K562 (cell line): ENCODE results near the gene IL13. TPM values are rescaled to one million over a fixed set of nuclear protein-coding genes. Genes with fewer than 3 reads are reported as not detected.

Experiments
- polyA plus RNA-seq, 8 experiments: library from polyadenylated mRNA; depleted of rRNA in 4 of 8; stranded (reverse) in 5 of 8; unstranded in 3 of 8; fragments of >200 nt; fragmentation: Nextera tagmentation in 2 of 8; fragmentation: Illumina TruSeq in 1 of 8; extraction: Ambion mirVana in 2 of 8; extraction: Trizol in 1 of 8; gene quantifications; 2 replicates each; pipeline versions ENCODE4 v1.2.1 to v1.2.3, GENCODE V29; 2011 to 2014; ENCODE audit warnings: inconsistent platforms in 1 of 8, missing spikeins in 1 of 8
- total RNA-seq, 7 experiments: library from RNA; depleted of rRNA in 6 of 7; stranded (reverse); fragments of >200 nt in 6 of 7; fragmentation: Illumina TruSeq in 2 of 7; extraction: Trizol in 2 of 7; gene quantifications; 2 replicates each; pipeline versions ENCODE4 v1.2.1 to v1.2.3, GENCODE V29; 2011 to 2021; ENCODE audit warnings: low replicate concordance in 1 of 7
- TF ChIP-seq, protein P1 (sequence below): fragments of 450-650 bp; IDR thresholded peaks from 2 replicates; pipeline ENCODE4 v1.6.1; 2016; ENCODE audit warnings: low read depth

IL13 gene
- total and polyA plus RNA-seq, 9 of the 15 experiments (the other 6 are each of a cell fraction or from before 2014, with no cell fraction given), result not detected

DNA sequence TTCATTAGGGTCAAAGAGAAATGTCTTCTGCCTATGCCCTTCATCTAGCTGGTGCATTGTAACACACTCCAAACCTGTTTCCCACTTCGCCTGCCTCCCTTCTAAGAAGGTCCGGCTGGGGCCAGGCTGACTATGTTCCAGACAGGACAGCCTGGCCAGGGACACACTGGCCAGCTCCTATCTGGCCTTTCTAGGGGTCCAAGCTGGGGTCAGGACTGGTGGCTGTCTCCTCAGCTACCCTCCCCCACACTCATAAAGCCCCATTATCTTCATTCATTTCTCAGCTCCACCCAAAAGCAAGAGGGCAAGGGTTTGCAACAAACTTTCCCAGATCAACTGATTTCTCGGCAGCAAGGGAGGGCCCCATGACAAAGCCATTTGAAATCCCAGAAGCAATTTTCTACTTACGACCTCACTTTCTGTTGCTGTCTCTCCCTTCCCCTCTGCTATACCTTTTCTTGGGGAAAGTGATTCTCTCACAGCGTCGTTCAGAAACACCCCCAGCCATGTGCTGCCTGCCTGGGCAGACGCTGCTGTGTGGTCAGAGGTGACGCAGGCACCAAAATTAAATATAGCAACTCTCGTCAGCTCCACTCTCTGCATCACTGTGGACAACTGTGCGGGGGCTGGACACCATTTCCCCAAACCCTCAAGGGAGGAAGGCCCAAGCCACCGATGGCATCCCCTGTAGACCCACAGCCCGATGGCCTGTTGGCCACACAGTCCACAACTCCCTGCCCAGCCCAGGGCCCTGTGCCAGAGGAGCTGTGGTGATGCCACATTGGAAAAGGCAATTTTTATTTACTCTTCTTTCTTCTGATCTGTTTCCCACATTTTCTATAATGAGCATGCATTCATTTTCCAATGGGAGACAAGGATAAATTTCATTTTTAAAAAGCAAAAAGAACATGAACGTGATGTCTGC, 6.1 kb downstream of the IL13 start (continued):
- TF ChIP-seq, protein P1, sequence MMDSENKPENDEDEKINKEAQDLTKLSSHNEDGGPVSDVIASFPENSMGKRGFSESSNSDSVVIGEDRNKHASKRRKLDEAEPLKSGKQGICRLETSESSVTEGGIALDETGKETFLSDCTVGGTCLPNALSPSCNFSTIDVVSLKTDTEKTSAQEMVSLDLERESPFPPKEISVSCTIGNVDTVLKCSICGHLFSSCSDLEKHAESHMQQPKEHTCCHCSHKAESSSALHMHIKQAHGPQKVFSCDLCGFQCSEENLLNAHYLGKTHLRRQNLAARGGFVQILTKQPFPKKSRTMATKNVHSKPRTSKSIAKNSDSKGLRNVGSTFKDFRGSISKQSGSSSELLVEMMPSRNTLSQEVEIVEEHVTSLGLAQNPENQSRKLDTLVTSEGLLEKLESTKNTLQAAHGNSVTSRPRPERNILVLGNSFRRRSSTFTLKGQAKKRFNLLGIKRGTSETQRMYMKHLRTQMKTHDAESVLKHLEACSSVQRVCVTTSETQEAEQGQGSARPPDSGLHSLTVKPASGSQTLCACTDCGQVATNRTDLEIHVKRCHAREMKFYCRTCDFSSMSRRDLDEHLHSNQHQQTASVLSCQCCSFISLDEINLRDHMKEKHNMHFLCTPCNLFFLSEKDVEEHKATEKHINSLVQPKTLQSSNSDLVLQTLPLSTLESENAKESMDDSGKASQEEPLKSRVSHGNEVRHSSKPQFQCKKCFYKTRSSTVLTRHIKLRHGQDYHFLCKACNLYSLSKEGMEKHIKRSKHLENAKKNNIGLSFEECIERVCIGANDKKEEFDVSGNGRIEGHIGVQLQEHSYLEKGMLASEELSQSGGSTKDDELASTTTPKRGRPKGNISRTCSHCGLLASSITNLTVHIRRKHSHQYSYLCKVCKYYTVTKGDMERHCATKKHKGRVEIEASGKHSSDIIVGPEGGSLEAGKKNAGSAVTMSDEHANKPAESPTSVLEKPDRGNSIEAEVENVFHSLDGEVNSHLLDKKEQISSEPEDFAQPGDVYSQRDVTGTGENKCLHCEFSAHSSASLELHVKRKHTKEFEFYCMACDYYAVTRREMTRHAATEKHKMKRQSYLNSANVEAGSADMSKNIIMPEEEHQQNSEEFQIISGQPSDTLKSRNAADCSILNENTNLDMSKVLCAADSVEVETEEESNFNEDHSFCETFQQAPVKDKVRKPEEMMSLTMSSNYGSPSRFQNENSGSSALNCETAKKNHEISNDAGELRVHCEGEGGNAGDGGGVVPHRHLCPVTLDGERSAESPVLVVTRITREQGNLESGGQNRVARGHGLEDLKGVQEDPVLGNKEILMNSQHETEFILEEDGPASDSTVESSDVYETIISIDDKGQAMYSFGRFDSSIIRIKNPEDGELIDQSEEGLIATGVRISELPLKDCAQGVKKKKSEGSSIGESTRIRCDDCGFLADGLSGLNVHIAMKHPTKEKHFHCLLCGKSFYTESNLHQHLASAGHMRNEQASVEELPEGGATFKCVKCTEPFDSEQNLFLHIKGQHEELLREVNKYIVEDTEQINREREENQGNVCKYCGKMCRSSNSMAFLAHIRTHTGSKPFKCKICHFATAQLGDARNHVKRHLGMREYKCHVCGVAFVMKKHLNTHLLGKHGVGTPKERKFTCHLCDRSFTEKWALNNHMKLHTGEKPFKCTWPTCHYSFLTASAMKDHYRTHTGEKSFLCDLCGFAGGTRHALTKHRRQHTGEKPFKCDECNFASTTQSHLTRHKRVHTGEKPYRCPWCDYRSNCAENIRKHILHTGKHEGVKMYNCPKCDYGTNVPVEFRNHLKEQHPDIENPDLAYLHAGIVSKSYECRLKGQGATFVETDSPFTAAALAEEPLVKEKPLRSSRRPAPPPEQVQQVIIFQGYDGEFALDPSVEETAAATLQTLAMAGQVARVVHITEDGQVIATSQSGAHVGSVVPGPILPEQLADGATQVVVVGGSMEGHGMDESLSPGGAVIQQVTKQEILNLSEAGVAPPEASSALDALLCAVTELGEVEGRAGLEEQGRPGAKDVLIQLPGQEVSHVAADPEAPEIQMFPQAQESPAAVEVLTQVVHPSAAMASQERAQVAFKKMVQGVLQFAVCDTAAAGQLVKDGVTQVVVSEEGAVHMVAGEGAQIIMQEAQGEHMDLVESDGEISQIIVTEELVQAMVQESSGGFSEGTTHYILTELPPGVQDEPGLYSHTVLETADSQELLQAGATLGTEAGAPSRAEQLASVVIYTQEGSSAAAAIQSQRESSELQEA, result no peak
